C1 segment of cervical spinal cord (tissue), 14 donors: Measurements from ENCODE around the gene TRPM7.
"Not testable (repeated sequence)": the region's sequence is repeated elsewhere in the genome, so short reads cannot be mapped to it uniquely, and the experiment has no call there.

Source experiments
- DNase-seq, 14 donors: peaks; one replicate each; lab custom pipeline; 2025; lab: John Stamatoyannopoulos, UW

The TRPM7 gene

GRCh38 chr15:50670115-50670514 is 16.5 kb downstream of the TRPM7 start:
- no peak for DNase-seq

DNA sequence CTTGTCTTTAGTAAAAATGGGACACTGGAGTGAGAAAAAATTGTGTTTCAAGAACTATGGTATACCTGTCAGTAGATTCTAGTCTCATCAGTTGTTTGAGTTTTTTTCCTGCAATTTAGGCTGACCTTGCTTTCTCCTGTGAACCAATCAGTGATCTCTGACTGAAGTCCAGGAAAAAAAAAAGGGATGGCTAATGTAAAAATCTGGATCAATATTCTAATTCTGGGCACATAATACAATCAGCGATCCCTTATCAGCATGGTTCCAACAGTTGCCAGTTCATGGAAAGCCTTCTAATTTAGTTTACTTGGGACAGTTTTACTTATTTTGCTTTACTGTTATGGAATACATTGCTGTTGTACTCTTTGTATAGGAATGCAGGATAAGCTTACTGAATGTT is 17.0 kb downstream of the TRPM7 start:
- DNase-seq: no peak

DNA sequence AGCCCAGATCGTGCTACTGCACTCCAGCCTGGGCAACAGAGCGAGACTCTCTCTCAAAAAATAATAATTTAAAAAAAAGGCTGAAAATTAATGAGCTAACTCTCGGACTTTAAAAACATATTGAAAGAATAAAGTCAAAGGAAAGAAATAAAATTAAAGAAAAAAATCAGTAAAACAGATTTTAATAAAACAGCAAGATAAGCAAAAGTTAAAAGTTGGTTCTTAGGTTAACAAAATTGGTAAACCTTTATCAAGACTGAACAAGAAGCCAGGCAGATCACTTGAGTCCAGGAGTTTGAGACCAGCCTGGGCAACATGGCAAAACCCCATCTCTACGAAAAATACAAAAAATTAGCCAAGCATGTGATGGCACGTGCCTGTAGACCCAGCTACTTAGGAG is 20.7 kb downstream of the TRPM7 start:
- DNase-seq: no peak

- DNase-seq: no peak
These were observed 31.0 kb downstream of the TRPM7 start for GRCh38 chr15:50655555-50655954.

DNA sequence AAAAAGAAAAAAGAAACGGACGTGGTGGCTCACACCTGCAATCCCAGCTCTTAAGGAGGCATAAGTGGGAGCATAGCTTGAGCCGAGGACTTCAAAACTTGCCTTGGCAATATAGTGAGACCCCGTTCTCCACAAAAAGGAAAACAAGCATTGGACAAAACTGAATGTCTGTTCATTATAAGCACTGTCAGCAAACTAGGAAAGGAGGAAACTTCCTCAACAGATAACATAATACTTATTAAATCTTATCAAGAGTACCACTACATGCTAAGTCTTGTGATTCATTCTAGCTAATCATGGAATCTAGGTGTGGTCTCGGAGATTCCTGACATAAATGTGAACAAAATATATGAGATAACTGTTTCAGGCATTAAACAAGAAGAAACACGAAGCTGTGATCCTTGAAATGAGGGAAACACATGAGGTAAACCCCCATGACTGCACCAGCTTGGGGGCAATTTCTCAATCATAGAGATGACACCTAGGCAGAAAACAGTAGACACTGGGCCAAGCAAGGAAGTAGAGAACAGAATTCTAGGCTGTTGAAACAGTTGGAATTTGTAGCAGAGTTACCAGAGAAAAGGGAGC is 33.3 kb downstream of the TRPM7 start:
- DNase-seq: no peak

DNA sequence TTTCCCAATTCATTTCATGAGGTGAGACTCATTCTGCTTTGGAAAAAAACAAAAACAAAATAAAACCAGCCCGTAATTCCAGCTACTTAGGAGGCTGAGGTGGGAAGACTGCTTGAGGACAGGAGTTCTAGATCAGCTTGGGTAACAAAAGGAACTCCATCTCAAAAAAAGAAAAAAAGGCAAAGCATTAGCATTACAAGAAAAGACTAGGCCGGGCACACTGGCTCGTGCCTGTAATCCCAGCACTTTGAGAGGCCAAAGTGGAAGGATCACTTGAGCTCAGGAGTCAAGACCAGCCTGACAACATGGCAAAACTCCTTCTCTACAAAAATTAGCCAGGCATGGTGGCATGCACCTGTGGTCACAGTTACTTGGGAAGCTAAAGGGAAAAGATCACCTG is 33.9 kb downstream of the TRPM7 start:
- no peak for DNase-seq

- no peak for DNase-seq
These were observed 45.3 kb downstream of the TRPM7 start for GRCh38 chr15:50641318-50641717.

DNA sequence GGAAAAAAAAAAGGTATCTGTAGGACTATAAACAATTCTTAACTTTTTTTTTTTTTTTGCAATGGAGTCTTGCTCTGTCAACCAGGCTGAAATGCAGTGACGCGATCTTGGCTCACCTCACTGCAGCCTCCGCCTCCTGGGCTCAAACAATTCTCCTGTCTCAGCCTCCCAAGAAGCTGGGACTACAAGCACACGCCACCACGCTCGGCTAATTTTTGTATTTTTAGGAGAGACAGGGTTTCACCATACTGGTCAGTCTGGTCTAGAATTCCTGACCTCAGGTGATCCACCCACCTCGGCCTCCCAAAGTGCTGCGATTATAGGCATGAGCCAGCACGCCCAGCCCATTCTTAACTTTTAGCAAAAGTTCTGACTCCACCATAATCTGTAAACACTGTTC is 50.5 kb downstream of the TRPM7 start:
- DNase-seq: no peak

GRCh38 chr15:50633653-50634052 is 52.9 kb downstream of the TRPM7 start:
- DNase-seq: no peak

- DNase-seq: no peak
These were observed 58.2 kb downstream of the TRPM7 start for GRCh38 chr15:50628421-50628820.

DNA sequence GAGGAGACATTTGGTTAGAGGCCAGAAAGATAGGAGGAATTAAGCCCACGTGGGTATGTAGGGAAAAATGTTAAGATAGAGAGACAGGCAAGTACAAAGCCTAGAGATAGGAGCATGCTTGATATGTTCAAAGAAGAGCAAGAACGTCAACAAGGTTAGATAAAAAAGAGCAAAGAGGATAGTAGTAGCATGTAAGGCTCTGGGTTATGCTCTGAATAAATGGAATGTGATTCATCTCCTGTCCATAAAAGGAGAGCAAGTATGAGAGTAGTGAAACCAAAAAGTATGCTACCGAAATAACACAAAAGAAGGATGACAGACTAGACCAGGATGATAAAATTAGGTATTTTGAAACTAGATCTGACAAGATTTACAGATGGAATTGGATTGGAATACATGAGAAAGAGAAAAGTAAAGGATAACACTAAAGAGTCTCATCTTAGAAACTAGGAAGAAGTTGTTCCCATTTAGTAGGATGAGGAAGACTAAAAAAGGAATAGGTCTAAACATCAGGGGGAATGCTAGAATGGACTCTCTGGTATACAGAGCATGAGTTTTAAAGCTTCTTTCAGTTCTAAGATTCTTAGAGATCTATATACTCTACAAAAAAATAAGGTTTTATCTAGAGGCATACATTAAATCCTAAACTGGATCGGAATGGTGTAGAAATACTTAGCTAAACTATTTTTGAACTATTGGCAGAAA is 59.1 kb downstream of the TRPM7 start:
- no peak for DNase-seq

GRCh38 chr15:50624616-50625168 is 61.9 kb downstream of the TRPM7 start:
- DNase-seq: no peak

- not testable (repeated sequence) for DNase-seq
These were observed 64.1 kb downstream of the TRPM7 start for GRCh38 chr15:50622361-50622943.

DNA sequence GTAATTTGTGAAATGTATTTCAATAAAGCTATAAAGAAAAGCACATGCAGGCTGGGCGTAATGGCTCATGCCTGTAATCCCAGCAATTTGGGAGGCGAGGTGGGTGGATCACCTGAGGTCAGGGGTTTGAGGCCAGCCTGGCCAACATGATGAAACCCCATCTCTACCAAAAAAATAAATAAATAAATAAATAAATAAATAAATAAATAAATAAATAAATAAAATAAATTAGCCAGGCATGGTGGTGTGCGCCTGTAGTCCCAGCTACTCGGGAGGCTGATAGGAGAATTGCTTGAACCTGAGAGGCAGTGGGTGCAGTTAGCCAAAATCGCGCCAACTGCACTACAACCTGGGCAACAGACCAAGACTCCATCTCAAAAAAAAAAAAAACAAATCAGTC is 69.6 kb downstream of the TRPM7 start:
- not testable (repeated sequence) for DNase-seq

- DNase-seq: not testable (repeated sequence)
These were observed 70.0 kb downstream of the TRPM7 start for GRCh38 chr15:50616554-50616953.

DNA sequence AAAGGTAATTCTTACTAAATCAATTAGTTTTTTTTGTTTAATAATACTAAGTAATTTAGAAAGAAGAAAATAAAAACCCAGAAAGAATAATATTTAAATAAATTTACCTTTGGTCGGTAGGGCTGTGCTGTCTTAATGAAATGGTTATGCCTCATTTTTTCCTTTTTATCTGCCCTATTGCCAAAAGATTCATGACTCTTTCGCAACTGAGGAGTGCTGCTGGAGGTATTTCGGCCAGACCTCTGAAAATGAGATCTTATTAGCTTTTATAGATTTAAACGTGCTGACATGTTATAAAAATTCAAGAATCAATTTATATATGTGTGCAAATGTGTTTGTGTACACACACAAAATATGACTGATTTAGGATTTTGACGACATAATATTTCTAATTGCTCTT is 73.0 kb downstream of the TRPM7 start:
- no peak for DNase-seq

- DNase-seq: no peak
These were observed 79.5 kb downstream of the TRPM7 start for GRCh38 chr15:50607129-50607528.

- no peak for DNase-seq
These were observed 81.1 kb downstream of the TRPM7 start for GRCh38 chr15:50605462-50605861.

GRCh38 chr15:50602028-50602427 is 84.6 kb downstream of the TRPM7 start:
- not testable (repeated sequence) for DNase-seq

- DNase-seq: no peak
These were observed 92.3 kb downstream of the TRPM7 start for GRCh38 chr15:50594311-50594710.

GRCh38 chr15:50593761-50594160 is 92.8 kb downstream of the TRPM7 start:
- DNase-seq: no peak

DNA sequence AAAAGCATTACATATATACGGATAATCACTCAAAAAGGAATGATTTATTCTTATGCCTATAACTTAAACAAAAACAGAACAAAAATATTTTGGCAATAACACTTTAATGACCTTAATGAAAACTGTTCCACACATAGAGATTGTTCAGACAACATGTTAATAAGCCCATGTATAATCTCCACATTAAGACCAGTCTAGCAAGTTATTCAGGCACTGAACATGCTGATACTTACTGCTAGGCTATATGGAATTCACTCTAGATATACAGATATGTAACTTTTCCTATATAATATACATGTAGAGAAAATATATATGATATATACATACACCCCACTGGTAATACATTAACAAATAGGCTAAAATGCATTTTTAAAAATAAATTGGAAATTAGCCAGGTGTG is 96.3 kb downstream of the TRPM7 start:
- no peak for DNase-seq

GRCh38 chr15:50577492-50577891 is 109.1 kb downstream of the TRPM7 start:
- DNase-seq: no peak
